HG03520 (cell line): ENCODE measurements around the gene ACOT13.
"Not testable (repeated sequence)": the region's sequence is repeated elsewhere in the genome, so short reads cannot be mapped to it uniquely, and the experiment has no call there.

Source experiments
- ATAC-seq: cut with Tn5 transposase; IDR thresholded peaks from one replicate; pipeline ENCODE4 v1.9.1; 2021; ENCODE audit warnings: mild to moderate bottlenecking, moderate library complexity; ENCODE audit not compliant: unreplicated experiment

ACOT13 gene

DNA sequence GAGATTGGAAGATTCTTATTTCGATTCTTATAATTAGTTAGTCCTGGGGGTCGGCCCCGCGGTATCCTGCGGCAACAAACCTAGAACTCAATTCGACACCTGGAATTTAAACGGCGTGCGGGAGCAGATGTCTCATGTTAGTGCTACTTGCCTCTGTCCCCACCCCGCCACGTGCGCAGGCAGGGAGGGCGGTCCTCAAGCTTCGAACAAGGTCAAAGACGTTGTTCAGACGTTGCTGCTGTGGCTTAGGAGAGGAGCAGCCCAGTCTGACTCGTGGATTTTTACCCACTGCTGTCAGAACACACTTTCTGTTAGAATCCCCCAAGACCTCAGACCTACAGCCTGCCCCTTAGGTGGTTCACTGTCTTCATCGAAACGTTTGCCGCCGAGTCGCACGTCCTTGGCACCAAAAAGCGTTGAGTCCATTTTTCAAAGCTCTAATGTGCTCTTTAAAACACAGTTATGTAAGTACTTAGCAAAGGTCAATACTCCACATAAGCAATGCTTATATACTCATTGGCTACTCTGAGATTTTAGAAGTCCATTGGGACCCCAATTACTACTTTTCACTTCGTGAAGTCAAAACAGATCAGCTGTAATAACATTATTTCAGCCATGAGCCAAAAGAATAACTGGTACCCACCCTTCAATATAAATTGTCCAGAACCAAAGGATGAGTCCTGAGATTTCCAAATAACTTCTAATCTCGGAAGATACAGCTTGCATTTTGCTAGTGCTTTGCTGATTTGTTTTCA, 54.8 kb downstream of the ACOT13 start:
- peak; percentile 42 for ATAC-seq

GRCh38 chr6:24723270-24723669, 56.4 kb downstream of the ACOT13 start:
- ATAC-seq = no peak

- ATAC-seq = not testable (repeated sequence)
Measured at GRCh38 chr6:24730653-24731052, 63.8 kb downstream of the ACOT13 start.

GRCh38 chr6:24731456-24732134, 64.7 kb downstream of the ACOT13 start:
- not testable (repeated sequence) for ATAC-seq

DNA sequence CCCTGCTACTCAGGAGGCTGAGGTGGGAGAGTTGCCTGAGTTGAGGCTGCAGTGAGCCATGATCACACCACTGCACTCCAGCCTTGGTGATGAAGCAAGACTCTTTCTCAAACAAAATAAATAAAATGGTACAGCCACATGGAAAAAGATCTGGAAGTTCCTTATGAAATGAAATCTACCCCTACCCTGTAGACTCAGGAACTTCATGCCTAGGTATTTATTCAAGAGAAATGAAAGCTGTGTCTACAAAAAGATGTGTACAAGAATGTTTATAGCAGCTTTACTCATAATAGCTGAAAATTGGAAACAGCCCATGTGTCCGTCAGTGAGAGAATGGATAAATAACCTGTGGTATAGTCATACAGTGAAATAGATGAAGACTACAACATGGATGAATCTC, 67.3 kb downstream of the ACOT13 start:
- no peak for ATAC-seq

DNA sequence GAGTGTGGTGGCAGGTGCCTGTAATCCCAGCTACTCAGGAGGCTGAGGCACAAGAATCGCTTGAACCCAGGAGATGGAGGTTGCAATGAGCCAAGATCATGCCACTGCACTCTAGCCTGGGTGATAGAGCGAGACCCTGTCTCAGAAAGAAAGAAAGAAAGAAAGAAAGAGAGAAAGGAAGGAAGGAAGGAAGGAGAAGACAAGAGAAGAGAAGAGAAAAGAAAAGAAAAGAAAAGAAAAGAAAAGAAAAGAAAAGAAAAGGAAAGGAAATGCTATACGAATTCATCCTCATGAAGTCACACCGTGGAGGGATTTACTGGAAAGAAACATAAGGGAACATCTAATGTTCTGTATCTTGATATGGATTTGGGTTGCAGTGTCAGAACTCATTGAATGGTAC, 67.8 kb downstream of the ACOT13 start:
- not testable (repeated sequence) for ATAC-seq

DNA sequence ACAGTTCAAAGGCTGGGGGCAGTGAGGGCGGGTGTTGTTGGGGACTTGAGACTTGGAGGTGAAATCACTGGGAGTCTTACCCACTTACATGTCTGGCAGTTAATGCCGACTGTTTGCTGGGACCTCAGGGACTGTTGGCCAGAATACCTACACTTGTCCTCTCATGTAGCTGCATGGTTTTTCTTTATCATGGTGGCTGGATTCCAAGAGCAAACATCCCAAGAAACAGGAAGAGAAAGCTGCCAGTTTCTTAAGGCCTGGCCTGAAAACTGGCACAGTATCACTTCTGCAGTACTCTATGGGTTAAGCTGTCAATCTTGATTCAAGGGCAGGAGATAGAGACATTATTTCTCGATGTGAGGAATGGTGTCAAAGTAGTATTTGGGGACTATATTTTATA, 71.9 kb downstream of the ACOT13 start:
- no peak for ATAC-seq

DNA sequence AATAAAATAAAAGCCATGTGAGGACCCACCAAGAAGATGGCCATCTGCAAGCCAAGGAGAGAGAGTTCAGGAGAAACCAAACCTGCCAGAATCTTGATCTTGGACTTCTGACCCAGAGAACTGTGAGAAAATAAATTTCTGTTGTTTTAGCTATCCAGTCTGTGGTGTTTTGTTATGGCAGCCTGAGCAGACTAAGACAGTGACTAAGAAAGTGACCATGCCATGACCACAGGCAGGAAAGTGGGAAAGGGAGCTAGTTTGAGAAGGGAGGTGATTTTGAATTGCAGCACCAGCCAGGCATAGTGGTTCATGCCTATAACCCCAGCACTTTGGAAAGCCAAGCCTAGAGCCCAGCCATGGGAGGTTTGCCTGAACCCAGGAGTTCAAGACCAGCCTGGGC, 74.0 kb downstream of the ACOT13 start:
- ATAC-seq = no peak

- ATAC-seq = no peak
Measured at GRCh38 chr6:24742216-24742738, 75.4 kb downstream of the ACOT13 start.

- ATAC-seq = peak; percentile 87
Measured at GRCh38 chr6:24743265-24743943, 76.5 kb downstream of the ACOT13 start.

- ATAC-seq = no peak
Measured at GRCh38 chr6:24743944-24744335, 77.1 kb downstream of the ACOT13 start.

- no peak for ATAC-seq
Measured at GRCh38 chr6:24744911-24745310, 78.0 kb downstream of the ACOT13 start.

DNA sequence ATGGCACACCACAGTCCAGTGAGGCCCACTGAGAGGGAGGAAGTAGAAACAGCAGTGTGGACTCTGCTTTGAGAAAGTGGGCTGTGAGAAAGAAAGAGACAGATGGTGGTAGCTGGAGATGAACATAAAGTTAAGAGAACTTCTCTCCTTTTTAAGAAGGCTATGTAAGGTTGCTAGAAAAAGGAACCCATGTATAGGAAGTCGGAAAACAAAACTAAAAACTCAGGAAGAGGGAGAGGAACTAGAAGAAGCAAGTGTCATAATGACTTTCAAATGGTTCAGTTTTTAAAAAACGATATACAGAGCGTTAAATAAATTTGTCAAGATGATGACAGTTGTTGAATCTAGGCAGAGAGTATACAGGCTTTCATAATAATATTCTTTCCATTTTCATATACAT, 82.4 kb downstream of the ACOT13 start:
- ATAC-seq = no peak

- not testable (repeated sequence) for ATAC-seq
Measured at GRCh38 chr6:24750878-24751277, 84.0 kb downstream of the ACOT13 start.

- ATAC-seq = no peak
Measured at GRCh38 chr6:24752503-24752902, 85.6 kb downstream of the ACOT13 start.

GRCh38 chr6:24752917-24753492, 86.1 kb downstream of the ACOT13 start:
- ATAC-seq = no peak

DNA sequence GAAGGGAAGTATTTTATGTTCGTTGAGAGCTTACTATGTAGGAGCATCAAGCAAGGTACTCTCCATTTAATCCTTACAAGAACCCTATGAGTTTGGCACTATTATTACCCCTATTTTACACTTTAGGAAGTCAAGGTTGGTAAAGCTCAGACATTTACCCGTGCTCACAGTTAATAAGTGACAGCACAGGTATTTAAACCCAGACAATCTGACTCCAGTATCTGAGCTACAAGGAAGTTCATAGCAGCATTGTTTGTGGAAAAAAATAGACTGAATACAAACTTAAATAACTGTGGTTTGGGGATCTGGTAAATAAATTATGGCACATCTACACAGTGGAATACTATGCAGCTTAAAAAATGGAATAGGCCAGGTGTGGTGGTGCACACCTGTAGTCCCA, 86.7 kb downstream of the ACOT13 start:
- ATAC-seq = no peak

DNA sequence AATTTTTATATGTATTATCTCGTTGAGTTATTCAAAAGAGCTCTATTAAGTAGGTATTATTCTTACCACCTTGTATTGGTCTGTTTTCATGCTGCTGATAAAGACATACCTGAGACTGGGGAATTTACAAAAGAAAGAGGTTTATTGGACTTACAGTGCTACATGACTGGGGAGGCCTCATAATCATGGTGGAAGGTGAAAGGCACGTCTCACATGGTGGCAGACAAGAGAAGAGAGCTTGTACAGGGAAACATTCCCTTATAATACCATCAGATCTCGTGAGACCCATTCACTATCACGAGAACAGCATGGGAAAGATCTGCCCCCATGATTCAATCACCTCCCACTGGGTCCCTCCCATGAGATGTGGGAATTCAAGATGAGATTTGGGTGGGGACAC, 87.5 kb downstream of the ACOT13 start:
- ATAC-seq = not testable (repeated sequence)
